Loucy (cell line): ENCODE measurements around the gene KRT32.

ENCODE experiments used
- EZH2phosphoT487 ChIP-seq: fragments of 200-600 bp; IDR thresholded peaks from 2 replicates; pipeline ENCODE4 v1.6.1; 2018; ENCODE audit warnings: antibody characterized with exemption, mild to moderate bottlenecking, moderate library complexity, borderline replicate concordance
- TF ChIP-seq, protein P1 (sequence below): fragments of 200-600 bp; sonication (generic); conservative IDR thresholded peaks from 2 replicates; pipeline ENCODE4 v1.5.1; 2014; ENCODE audit warnings: mild to moderate bottlenecking, antibody characterized with exemption, low read length

DNA sequence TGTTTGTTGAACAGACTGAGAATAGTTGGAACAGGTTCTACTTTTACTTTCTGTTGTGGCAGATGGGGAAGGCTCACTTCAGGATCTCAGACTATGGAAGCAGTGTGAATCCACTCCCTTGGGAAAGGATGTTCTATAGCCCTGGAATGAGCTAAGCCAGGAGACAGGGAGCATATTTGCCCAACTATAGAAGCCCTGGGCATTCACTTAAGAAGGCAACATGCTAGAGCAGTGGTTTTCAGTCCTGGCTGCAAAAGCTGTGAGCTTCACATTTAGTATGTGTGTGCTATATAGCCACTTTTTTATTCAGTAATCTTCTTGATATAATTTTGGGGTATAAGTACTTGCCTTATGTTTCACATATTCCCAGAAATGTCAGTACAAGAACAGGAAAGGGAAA, 1.2 kb upstream of the KRT32 start:
- TF ChIP-seq, protein P1, sequence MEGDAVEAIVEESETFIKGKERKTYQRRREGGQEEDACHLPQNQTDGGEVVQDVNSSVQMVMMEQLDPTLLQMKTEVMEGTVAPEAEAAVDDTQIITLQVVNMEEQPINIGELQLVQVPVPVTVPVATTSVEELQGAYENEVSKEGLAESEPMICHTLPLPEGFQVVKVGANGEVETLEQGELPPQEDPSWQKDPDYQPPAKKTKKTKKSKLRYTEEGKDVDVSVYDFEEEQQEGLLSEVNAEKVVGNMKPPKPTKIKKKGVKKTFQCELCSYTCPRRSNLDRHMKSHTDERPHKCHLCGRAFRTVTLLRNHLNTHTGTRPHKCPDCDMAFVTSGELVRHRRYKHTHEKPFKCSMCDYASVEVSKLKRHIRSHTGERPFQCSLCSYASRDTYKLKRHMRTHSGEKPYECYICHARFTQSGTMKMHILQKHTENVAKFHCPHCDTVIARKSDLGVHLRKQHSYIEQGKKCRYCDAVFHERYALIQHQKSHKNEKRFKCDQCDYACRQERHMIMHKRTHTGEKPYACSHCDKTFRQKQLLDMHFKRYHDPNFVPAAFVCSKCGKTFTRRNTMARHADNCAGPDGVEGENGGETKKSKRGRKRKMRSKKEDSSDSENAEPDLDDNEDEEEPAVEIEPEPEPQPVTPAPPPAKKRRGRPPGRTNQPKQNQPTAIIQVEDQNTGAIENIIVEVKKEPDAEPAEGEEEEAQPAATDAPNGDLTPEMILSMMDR, result no peak
- TF ChIP-seq EZH2phosphoT487, result no peak
